Aorta (tissue), 5 donors: Measurements from ENCODE around the gene OTX1. TPM values are rescaled to one million over a fixed set of nuclear protein-coding genes. Genes with fewer than 3 reads are reported as not detected.

Experiments used
- ATAC-seq: fragments of 200-7000 bp; cut with Tn5 transposase; one replicate; pipeline ENCODE4 v1.9.1; 2022; ENCODE audit warnings: moderate library complexity; ENCODE audit not compliant: low FRiP score
- DNase-seq, 2 donors: peaks; one replicate each; pipeline ENCODE4 v3.0.0-alpha.2; 2020
- H3K27ac ChIP-seq, 2 donors: one replicate each; pipeline ENCODE4 v1.5.1; 2013; ENCODE audit warnings: low read length in 2 of 2, mild to moderate bottlenecking in 2 of 2, moderate library complexity in 2 of 2, control low read depth in 1 of 2, inconsistent platforms in 1 of 2, low read depth in 1 of 2
- H3K27me3 ChIP-seq, 2 donors: one replicate each; pipeline ENCODE4 v1.6.1; 2013; ENCODE audit warnings: control low read depth in 1 of 2, low read length in 1 of 2, mild to moderate bottlenecking in 1 of 2, moderate library complexity in 1 of 2; ENCODE audit not compliant: insufficient read depth in 2 of 2, control insufficient read depth in 1 of 2
- H3K36me3 ChIP-seq, 2 donors: one replicate each; pipeline ENCODE4 v1.6.1; 2013; ENCODE audit warnings: control low read depth in 1 of 2, low read length in 1 of 2, mild to moderate bottlenecking in 1 of 2; ENCODE audit not compliant: insufficient read depth in 2 of 2, control insufficient read depth in 1 of 2
- H3K4me1 ChIP-seq, 2 donors: one replicate each; pipeline ENCODE4 v1.6.1; 2013; ENCODE audit warnings: low read length in 2 of 2, control low read depth in 1 of 2, mild to moderate bottlenecking in 1 of 2, moderate library complexity in 1 of 2; ENCODE audit not compliant: insufficient read depth in 2 of 2, control insufficient read depth in 1 of 2
- H3K4me3 ChIP-seq, 2 donors: one replicate each; pipeline ENCODE4 v1.5.1; 2013; ENCODE audit warnings: low read length in 2 of 2, control low read depth in 1 of 2, mild to moderate bottlenecking in 1 of 2
- H3K9me3 ChIP-seq: one replicate; pipeline ENCODE4 v1.6.1; 2013; ENCODE audit warnings: mild to moderate bottlenecking, low read length; ENCODE audit not compliant: control insufficient read depth
- WGBS, 2 donors: extraction: QIAGEN DNeasy Blood & Tissue Kit; methylation state at CpG; one replicate each; pipeline ENCODE4 v1.1.7; 2013; 5-methylcytosine and 5-hydroxymethylcytosine counted together
- intact Hi-C, 2 donors: fragments of 100-400 bp; cut with DNase I; formaldehyde crosslinking; loops; one replicate each; pipeline versions ENCODE4 v1.14.2 to v1.15.0; 2022
- polyA plus RNA-seq, 2 donors: library from polyadenylated mRNA; stranded (reverse); fragments of 200-250 nt; gene quantifications; one replicate each; pipeline ENCODE4 v1.2.3, GENCODE V29; 2013
- total RNA-seq, 2 donors: library from RNA; stranded (reverse); fragmentation: NEBNext Ultra II Directional; extraction: Animal tissue kit (Norgen Biotek cat#: 25700); gene quantifications; one replicate each; pipeline ENCODE4 v1.2.1, GENCODE V29; 2021
- donor health status: healthy with polysubstance abuse.
- donor health status: Bipolar disorder and iron deficiency.
- donor health status: DM: no; HTN: no; CAD: no.
- donor health status: DM: no; HTN: no; CAD: no.
- donor health status: DM: yes; HTN: yes; CAD: no.

OTX1 gene
- total and polyA plus RNA-seq, 4 donors, result not detected

DNA sequence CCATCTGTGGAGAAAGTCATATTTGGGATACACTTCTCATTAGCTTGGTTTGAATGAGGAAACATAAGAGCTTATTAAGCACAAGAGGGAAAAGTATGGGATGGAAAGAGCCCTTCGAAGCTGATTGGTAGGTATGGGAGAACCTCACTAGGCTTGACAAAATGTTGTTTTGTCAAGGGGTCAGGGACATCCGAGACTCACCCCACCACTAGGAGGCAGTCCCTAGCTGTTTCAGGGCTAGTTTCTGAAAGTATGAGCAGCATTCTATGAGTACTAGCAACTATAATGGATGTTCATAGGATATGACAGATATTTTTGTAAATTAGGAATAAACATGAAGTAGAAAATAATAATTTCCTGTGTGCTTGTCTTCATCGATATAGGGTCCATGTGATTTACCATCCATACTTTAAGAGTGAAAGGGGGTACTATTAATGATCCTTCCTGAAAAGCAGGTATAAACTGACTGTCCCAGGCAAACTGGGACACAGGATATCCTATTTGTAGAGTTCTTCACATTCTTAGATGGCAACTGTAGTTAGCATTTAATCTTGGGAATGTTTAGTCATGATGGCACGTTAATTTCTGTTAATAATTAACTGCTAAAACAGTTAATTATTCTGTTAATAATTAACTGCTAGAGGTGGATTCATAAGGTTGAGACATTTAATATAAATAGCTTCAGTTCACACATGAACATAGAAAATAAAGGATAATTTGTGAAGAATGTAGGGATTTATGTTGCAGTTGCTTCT is 28.4 kb downstream of the OTX1 start:
- H3K9me3 ChIP-seq, result no peaks in the 10 kb centered on the region
- no peaks in the 10 kb centered on the region for H3K36me3 ChIP-seq
- DNase-seq (no peak), ATAC-seq (no peak)
- 74 to 80% methylated on average over 4 of the region's 4 CpGs for WGBS, 2 donors
- H3K4me3 ChIP-seq, result no peak overlapping the region
- no peaks in the 10 kb centered on the region for H3K4me1 ChIP-seq
- no peak overlapping the region for H3K27ac ChIP-seq
- intact Hi-C loops, result no loop called here
- H3K27me3 ChIP-seq, result peaks cover 0 to 2% of the 10 kb centered on the region in 2 donors

DNA sequence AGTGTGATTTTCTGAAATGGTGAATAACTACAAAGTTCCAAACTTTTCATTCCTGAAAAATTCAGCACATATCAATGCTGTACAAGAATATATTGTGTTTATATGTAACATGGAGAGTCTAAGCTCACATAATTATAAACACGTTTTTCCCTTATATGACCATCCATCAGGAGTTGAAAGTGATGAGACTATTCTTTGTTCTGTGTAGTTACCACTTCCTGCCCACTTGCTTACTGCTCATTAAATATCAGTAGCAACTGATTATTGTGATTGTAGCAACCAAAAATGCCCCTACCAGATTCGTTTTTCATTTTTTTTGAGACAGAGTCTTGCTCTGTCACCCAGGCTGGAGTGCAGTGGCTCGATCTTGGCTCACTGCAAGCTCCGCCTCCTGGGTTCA is 30.8 kb downstream of the OTX1 start:
- Histone ChIP-seq H3K36me3 (no peaks in the 10 kb centered on the region), H3K4me1 (no peaks in the 10 kb centered on the region), H3K27ac (no peak overlapping the region), H3K4me3 (no peak overlapping the region), H3K27me3 (peaks cover 0 to 2% of the 10 kb centered on the region in 2 donors), H3K9me3 (no peaks in the 10 kb centered on the region)
- ATAC-seq (no peak), DNase-seq (no peak)
- intact Hi-C loops, result no loop called here
- 76 to 83% methylated on average over 4 of the region's 4 CpGs for WGBS, 2 donors

DNA sequence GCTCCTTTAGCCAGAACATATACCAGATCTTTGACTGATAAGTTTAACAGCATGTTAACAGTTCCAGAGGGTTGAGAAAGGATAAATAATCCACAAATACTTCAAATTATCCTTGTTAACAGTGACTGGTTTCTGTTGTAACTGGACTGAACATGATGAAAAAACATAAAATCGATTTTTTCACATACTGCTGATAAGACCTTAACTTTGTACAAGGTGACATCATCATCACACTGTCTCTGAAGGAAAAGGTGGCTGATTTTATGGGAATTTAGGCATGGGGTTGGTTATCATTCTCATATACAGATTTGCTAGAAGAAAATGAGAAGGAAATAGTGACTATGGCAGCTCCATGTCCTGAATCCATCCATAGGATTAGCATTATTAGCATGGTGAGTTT is 36.1 kb downstream of the OTX1 start:
- no peaks in the 10 kb centered on the region for H3K36me3 ChIP-seq
- H3K27ac ChIP-seq, result no peak overlapping the region
- intact Hi-C loops, result no loop called here
- H3K4me3 ChIP-seq, result no peak overlapping the region
- H3K27me3 ChIP-seq, result no peaks in the 10 kb centered on the region
- no peaks in the 10 kb centered on the region for H3K9me3 ChIP-seq
- DNase-seq (no peak), ATAC-seq (no peak)
- no peaks in the 10 kb centered on the region for H3K4me1 ChIP-seq
- WGBS, 2 donors, result 32 to 38% methylated on average over 1 of the region's 1 CpG

- ATAC-seq, result no peak
- 91 to 93% methylated on average over 1 of the region's 1 CpG for WGBS, 2 donors
These were observed 41.8 kb downstream of the OTX1 start for GRCh38 chr2:63092401-63092800.

GRCh38 chr2:63092857-63093256 is 42.2 kb downstream of the OTX1 start:
- no peaks in the 10 kb centered on the region for H3K27me3 ChIP-seq
- H3K27ac ChIP-seq, result no peak overlapping the region
- peaks cover 2% of the 10 kb centered on the region for H3K9me3 ChIP-seq
- no peak for DNase-seq
- no peak overlapping the region for H3K4me3 ChIP-seq
- ATAC-seq, result no peak
- H3K4me1 ChIP-seq, result no peaks in the 10 kb centered on the region
- H3K36me3 ChIP-seq, result no peaks in the 10 kb centered on the region
- intact Hi-C loops, result no loop called here
- 0 to 2% methylated on average over 1 of the region's 1 CpG for WGBS, 2 donors

More at GRCh38 chr2:63092401-63092800, 41.8 kb downstream of the OTX1 start:
- no peaks in the 10 kb centered on the region for H3K27me3 ChIP-seq
- H3K27ac ChIP-seq, result no peak overlapping the region
- intact Hi-C loops, result no loop called here
- no peaks in the 10 kb centered on the region for H3K4me1 ChIP-seq
- no peak overlapping the region for H3K4me3 ChIP-seq
- no peaks in the 10 kb centered on the region for H3K9me3 ChIP-seq
- DNase-seq, result no peak
- H3K36me3 ChIP-seq, result no peaks in the 10 kb centered on the region

DNA sequence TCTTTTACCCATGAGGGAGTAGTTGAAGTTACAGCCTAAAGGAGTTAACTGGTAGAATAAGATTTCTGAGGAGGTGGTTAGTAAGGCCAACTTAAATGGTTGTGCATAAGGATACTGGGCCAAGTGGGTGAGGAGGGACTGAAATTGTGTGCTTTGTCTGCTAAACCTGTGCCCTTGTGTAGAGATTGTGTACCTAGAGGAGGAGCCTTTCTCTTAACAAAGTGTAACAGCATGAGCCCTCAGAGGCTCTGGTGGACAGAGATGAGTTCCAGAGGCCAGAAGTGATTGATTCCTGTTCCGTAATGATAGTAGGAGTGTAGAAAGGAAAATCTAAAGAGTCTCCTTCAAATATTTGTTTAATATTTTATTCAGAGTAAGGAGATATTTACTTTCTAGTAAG is 42.9 kb downstream of the OTX1 start:
- no peak overlapping the region for H3K27ac ChIP-seq
- WGBS, 2 donors, result 74 to 90% methylated on average over 1 of the region's 1 CpG
- H3K4me3 ChIP-seq, result no peak overlapping the region
- intact Hi-C loops, result no loop called here
- H3K9me3 ChIP-seq, result peaks cover 2% of the 10 kb centered on the region
- no peaks in the 10 kb centered on the region for H3K27me3 ChIP-seq
- no peaks in the 10 kb centered on the region for H3K36me3 ChIP-seq
- ATAC-seq (no peak), DNase-seq (no peak)
- no peaks in the 10 kb centered on the region for H3K4me1 ChIP-seq

DNA sequence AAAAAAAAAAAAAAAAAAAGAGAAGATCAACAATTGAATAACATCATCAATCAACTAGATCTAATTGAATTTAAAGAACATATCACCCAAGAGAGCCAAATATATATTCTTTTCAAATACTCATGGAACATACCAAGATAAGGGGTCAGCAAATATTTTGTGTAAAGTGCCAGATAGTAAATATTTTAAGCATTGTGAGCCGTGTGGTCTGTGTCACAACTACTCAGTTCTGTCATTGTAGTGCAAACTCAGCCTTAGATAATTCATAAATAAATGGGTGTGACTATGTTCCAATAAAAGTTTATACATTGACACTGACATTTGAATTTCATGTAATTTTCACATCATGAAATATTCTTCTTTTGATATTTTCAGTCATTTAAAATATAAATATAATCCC is 45.9 kb downstream of the OTX1 start:
- 8 to 15% methylated on average over 1 of the region's 1 CpG for WGBS, 2 donors
- Histone ChIP-seq H3K27me3 (no peaks in the 10 kb centered on the region), H3K9me3 (peaks cover 2% of the 10 kb centered on the region), H3K4me3 (no peak overlapping the region), H3K4me1 (no peaks in the 10 kb centered on the region), H3K27ac (no peak overlapping the region), H3K36me3 (no peaks in the 10 kb centered on the region)
- DNase-seq, result no peak
- intact Hi-C loops, result no loop called here
- no peak for ATAC-seq

DNA sequence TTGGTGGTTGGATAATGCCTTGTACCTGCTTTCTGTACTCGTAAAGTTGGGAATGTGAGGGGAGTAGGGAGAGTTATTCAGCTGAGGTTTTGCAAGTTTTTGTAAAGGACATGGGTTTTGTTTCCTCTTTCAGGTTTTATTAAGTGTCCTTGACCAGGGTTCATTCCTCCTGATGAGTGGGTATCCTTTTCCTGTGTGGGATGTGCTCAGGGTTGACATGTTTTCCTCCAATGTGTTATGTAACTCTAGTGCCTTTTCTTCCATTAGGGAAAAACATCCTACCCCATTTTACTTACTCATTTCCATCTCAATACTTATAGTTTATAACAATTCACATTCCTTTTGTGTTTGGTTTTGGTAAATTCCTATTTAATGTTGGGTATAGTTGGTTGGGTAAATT is 48.4 kb downstream of the OTX1 start:
- intact Hi-C loops, result no loop called here
- no peak for DNase-seq
- ATAC-seq, result no peak
- Histone ChIP-seq H3K27ac (no peak overlapping the region), H3K27me3 (no peaks in the 10 kb centered on the region), H3K4me3 (no peak overlapping the region), H3K36me3 (no peaks in the 10 kb centered on the region), H3K9me3 (peaks cover 4% of the 10 kb centered on the region), H3K4me1 (no peaks in the 10 kb centered on the region)
- 85 to 86% methylated on average over 1 of the region's 1 CpG for WGBS, 2 donors

- Histone ChIP-seq H3K27ac (no peak overlapping the region), H3K4me3 (no peak overlapping the region), H3K9me3 (peaks cover 12% of the 10 kb centered on the region), H3K36me3 (no peaks in the 10 kb centered on the region), H3K27me3 (no peaks in the 10 kb centered on the region), H3K4me1 (no peaks in the 10 kb centered on the region)
- DNase-seq (no peak), ATAC-seq (no peak)
- intact Hi-C loops, result no loop called here
- WGBS, 2 donors, result 84 to 88% methylated on average over 2 of the region's 2 CpGs
These were observed 51.3 kb downstream of the OTX1 start for GRCh38 chr2:63101954-63102353.
